Chondrocyte (in vitro differentiated cells): ENCODE measurements around the gene TBC1D19. TPM values are rescaled to one million over a fixed set of nuclear protein-coding genes. Genes with fewer than 3 reads are reported as not detected.

Experiments used
- DNase-seq: peaks from one replicate; pipeline ENCODE4 v3.0.0; 2021; ENCODE audit warnings: mixed read lengths, low spot score
- H3K27ac Mint-ChIP-seq: one replicate; pipeline ENCODE4 v1.8.0; 2021; ENCODE audit warnings: mild to moderate bottlenecking, moderate library complexity, mixed read lengths; ENCODE audit not compliant: unreplicated experiment
- H3K27me3 Mint-ChIP-seq: 2 replicates; pipeline ENCODE4 v1.8.0; 2021; ENCODE audit warnings: low read depth, mixed read lengths
- H3K36me3 Mint-ChIP-seq: 2 replicates; pipeline ENCODE4 v1.8.0; 2021; ENCODE audit warnings: low read depth, mixed read lengths
- H3K4me1 Mint-ChIP-seq: 2 replicates; pipeline ENCODE4 v1.8.0; 2021; ENCODE audit warnings: low read depth, mild to moderate bottlenecking, mixed read lengths
- H3K4me3 Mint-ChIP-seq: one replicate; pipeline ENCODE4 v1.8.0; 2021; ENCODE audit warnings: mild to moderate bottlenecking, moderate library complexity, mixed read lengths; ENCODE audit not compliant: unreplicated experiment
- H3K9me3 Mint-ChIP-seq: 2 replicates; pipeline ENCODE4 v1.8.0; 2021; ENCODE audit warnings: low read depth, mixed read lengths
- CTCF ChIP-seq: fragments of 200-600 bp; sonication (generic); IDR thresholded peaks from 2 replicates; pipeline ENCODE4 v1.5.0; 2021; ENCODE audit warnings: antibody characterized with exemption, mild to moderate bottlenecking, moderate library complexity
- total RNA-seq: library from RNA; stranded (reverse); gene quantifications from 3 replicates; pipeline ENCODE4 v1.2.1, GENCODE V29; 2021

TBC1D19 gene
- total RNA-seq, 1 donor from 2014 or later = 12.4 TPM

- TF ChIP-seq CTCF = no peak
- Mint-ChIP-seq H3K4me3 (no peak overlapping the region), H3K27me3 (no peaks in the 10 kb centered on the region), H3K36me3 (peaks cover 9% of the 10 kb centered on the region), H3K9me3 (no peaks in the 10 kb centered on the region), H3K4me1 (peaks cover 4% of the 10 kb centered on the region), H3K27ac (no peak overlapping the region)
- DNase-seq = no peak
Observed at GRCh38 chr4:26723216-26723615, 139.3 kb downstream of the TBC1D19 start.

GRCh38 chr4:26724534-26724933 is 140.7 kb downstream of the TBC1D19 start:
- Mint-ChIP-seq H3K9me3 (no peaks in the 10 kb centered on the region), H3K4me1 (peaks cover 4% of the 10 kb centered on the region), H3K36me3 (peaks cover 9% of the 10 kb centered on the region), H3K4me3 (no peak overlapping the region), H3K27me3 (no peaks in the 10 kb centered on the region), H3K27ac (no peak overlapping the region)
- DNase-seq = no peak
- no peak for TF ChIP-seq CTCF

GRCh38 chr4:26726655-26727387 is 142.9 kb downstream of the TBC1D19 start:
- no peak for TF ChIP-seq CTCF
- peaks cover 9% of the 10 kb centered on the region for H3K4me1 Mint-ChIP-seq
- H3K27ac Mint-ChIP-seq = no peak overlapping the region
- no peak overlapping the region for H3K4me3 Mint-ChIP-seq
- DNase-seq = no peak
- no peaks in the 10 kb centered on the region for H3K9me3 Mint-ChIP-seq
- H3K27me3 Mint-ChIP-seq = no peaks in the 10 kb centered on the region
- H3K36me3 Mint-ChIP-seq = peaks cover 9% of the 10 kb centered on the region

DNA sequence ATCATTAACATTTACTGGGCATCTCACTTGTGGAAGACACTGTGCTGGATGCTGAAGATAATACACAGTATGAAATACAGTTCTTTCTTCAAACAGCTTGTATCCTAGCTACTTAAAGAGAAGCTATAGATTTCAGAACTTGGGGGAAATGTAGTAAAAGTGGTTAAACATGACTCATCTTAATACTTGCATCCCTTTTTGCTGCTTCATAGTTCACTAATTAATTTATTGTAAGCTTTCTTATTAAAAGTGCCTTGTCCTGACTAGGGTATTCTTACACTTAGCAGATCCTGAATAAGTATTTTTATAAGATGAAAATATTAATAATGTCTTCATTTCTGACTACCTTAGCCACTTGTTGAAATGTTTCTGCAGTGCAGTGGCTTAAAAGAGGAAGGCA is 144.0 kb downstream of the TBC1D19 start:
- Mint-ChIP-seq H3K4me3 (no peak overlapping the region), H3K4me1 (peaks cover 9% of the 10 kb centered on the region), H3K36me3 (peaks cover 9% of the 10 kb centered on the region)

GRCh38 chr4:26729027-26729426 is 145.1 kb downstream of the TBC1D19 start:
- H3K36me3 Mint-ChIP-seq = peaks cover 7% of the 10 kb centered on the region
- no peaks in the 10 kb centered on the region for H3K27me3 Mint-ChIP-seq
- no peak for TF ChIP-seq CTCF
- no peak overlapping the region for H3K27ac Mint-ChIP-seq
- no peak overlapping the region for H3K4me3 Mint-ChIP-seq
- no peaks in the 10 kb centered on the region for H3K9me3 Mint-ChIP-seq
- peaks cover 6% of the 10 kb centered on the region for H3K4me1 Mint-ChIP-seq
- DNase-seq = no peak

More for the DNA sequence above, 144.0 kb downstream of the TBC1D19 start:
- no peak for TF ChIP-seq CTCF
- no peak for DNase-seq
- H3K27ac Mint-ChIP-seq = no peak overlapping the region
- H3K27me3 Mint-ChIP-seq = no peaks in the 10 kb centered on the region
- H3K9me3 Mint-ChIP-seq = no peaks in the 10 kb centered on the region
